Brain microvascular endothelial cell (primary cell): Measurements from ENCODE around the gene HNRNPLL.

Experiments
- DNase-seq: peaks from one replicate; pipeline ENCODE4 v3.0.0-alpha.2; 2020
- H3K27ac ChIP-seq: fragments of 250-450 bp; sonication (Bioruptor Pico); 2 replicates; pipeline ENCODE4 v1.5.1; 2020; ENCODE audit warnings: mild to moderate bottlenecking, moderate library complexity
- H3K27me3 ChIP-seq: fragments of 250-450 bp; sonication (Bioruptor Pico); replicated peaks from 2 replicates; pipeline ENCODE4 v1.5.1; 2020; ENCODE audit warnings: mild to moderate bottlenecking
- H3K36me3 ChIP-seq: fragments of 250-450 bp; sonication (Bioruptor Pico); replicated peaks from 2 replicates; pipeline ENCODE4 v1.5.1; 2020; ENCODE audit warnings: mild to moderate bottlenecking
- H3K4me3 ChIP-seq: 2 replicates; pipeline ENCODE4 v1.5.1; 2011; ENCODE audit warnings: low read depth, mild to moderate bottlenecking, control low read depth, low read length, moderate library complexity
- CTCF ChIP-seq: IDR thresholded peaks from 2 replicates; pipeline ENCODE4 v1.5.1; 2011; ENCODE audit warnings: low read depth, mild to moderate bottlenecking, moderate library complexity, low read length, control low read depth, inconsistent platforms; ENCODE audit errors: missing control alignments
- in situ Hi-C: cut with HindIII; loops from 2 replicates; pipeline ENCODE4 v1.10.0; 2017; ENCODE audit warnings: low sequenced_read_pairs, low pct_ligation_motif_present

Gene HNRNPLL

GRCh38 chr2:38599706-38600105 is 3.0 kb downstream of the HNRNPLL start:
- TF ChIP-seq CTCF: no peak
- H3K27me3 ChIP-seq: no peaks in the 10 kb centered on the region
- in situ Hi-C loops: no loop called here
- H3K4me3 ChIP-seq: no peak overlapping the region
- no peak for DNase-seq
- no peaks in the 10 kb centered on the region for H3K36me3 ChIP-seq
- H3K27ac ChIP-seq: no peak overlapping the region

GRCh38 chr2:38598991-38599295 is 3.8 kb downstream of the HNRNPLL start:
- no peaks in the 10 kb centered on the region for H3K27me3 ChIP-seq
- DNase-seq: no peak
- no peak for TF ChIP-seq CTCF
- no peak overlapping the region for H3K27ac ChIP-seq
- in situ Hi-C loops: no loop called here
- no peak overlapping the region for H3K4me3 ChIP-seq
- H3K36me3 ChIP-seq: no peaks in the 10 kb centered on the region

GRCh38 chr2:38598200-38598990 is 4.3 kb downstream of the HNRNPLL start:
- no peak overlapping the region for H3K4me3 ChIP-seq
- H3K27ac ChIP-seq: no peak overlapping the region
- no peak for TF ChIP-seq CTCF
- no peaks in the 10 kb centered on the region for H3K36me3 ChIP-seq
- no peak for DNase-seq
- in situ Hi-C loops: no loop called here
- H3K27me3 ChIP-seq: no peaks in the 10 kb centered on the region

GRCh38 chr2:38597115-38597514 is 5.6 kb downstream of the HNRNPLL start:
- no peak overlapping the region for H3K4me3 ChIP-seq
- no peaks in the 10 kb centered on the region for H3K27me3 ChIP-seq
- no peak for TF ChIP-seq CTCF
- DNase-seq: no peak
- no peaks in the 10 kb centered on the region for H3K36me3 ChIP-seq
- in situ Hi-C loops: no loop called here
- H3K27ac ChIP-seq: no peak overlapping the region

GRCh38 chr2:38596229-38596628 is 6.5 kb downstream of the HNRNPLL start:
- H3K27ac ChIP-seq: no peak overlapping the region
- no peaks in the 10 kb centered on the region for H3K36me3 ChIP-seq
- no peaks in the 10 kb centered on the region for H3K27me3 ChIP-seq
- no peak overlapping the region for H3K4me3 ChIP-seq
- in situ Hi-C loops: no loop called here
- DNase-seq: no peak
- no peak for TF ChIP-seq CTCF

GRCh38 chr2:38592951-38593350 is 9.8 kb downstream of the HNRNPLL start:
- no peak for DNase-seq
- in situ Hi-C loops: no loop called here
- Histone ChIP-seq H3K27ac (no peak overlapping the region), H3K36me3 (no peaks in the 10 kb centered on the region), H3K4me3 (no peak overlapping the region), H3K27me3 (no peaks in the 10 kb centered on the region)
- TF ChIP-seq CTCF: no peak
